Fibroblast of skin of abdomen (primary cell): ENCODE measurements around the gene LGALS4.
"Not testable (repeated sequence)": the region's sequence is repeated elsewhere in the genome, so short reads cannot be mapped to it uniquely, and the experiment has no call there.

Experiments
- DNase-seq: peaks from one replicate; pipeline ENCODE4 v3.0.0-alpha.2; 2013

LGALS4 gene

GRCh38 chr19:38795549-38795948, 17.2 kb downstream of the LGALS4 start:
- no peak for DNase-seq

GRCh38 chr19:38793671-38794070, 19.1 kb downstream of the LGALS4 start:
- no peak for DNase-seq

GRCh38 chr19:38793177-38793576, 19.6 kb downstream of the LGALS4 start:
- peak; percentile 50 for DNase-seq

GRCh38 chr19:38792250-38793111, 20.3 kb downstream of the LGALS4 start:
- DNase-seq: peak; percentile 8

GRCh38 chr19:38791451-38792064, 21.2 kb downstream of the LGALS4 start:
- not testable (repeated sequence) for DNase-seq

- not testable (repeated sequence) for DNase-seq
These were observed 22.0 kb downstream of the LGALS4 start for GRCh38 chr19:38790507-38791403.

GRCh38 chr19:38788478-38789243, 24.1 kb downstream of the LGALS4 start, which contains the start of gene LGALS7B:
LGALS7B (plus strand) TSS chr19:38789200; CDS start chr19:38789227, 27 bp downstream.
- DNase-seq: no peak

GRCh38 chr19:38786572-38787265, 26.0 kb downstream of the LGALS4 start:
- DNase-seq: no peak

GRCh38 chr19:38786061-38786460, 26.7 kb downstream of the LGALS4 start:
- not testable (repeated sequence) for DNase-seq

GRCh38 chr19:38785187-38785699, 27.5 kb downstream of the LGALS4 start:
- no peak for DNase-seq

GRCh38 chr19:38784224-38784623, 28.5 kb downstream of the LGALS4 start:
- DNase-seq: no peak

GRCh38 chr19:38782212-38782611, 30.5 kb downstream of the LGALS4 start:
- DNase-seq: not testable (repeated sequence)

- DNase-seq: no peak
These were observed 31.7 kb downstream of the LGALS4 start for GRCh38 chr19:38781058-38781457.

GRCh38 chr19:38780443-38780842, 32.3 kb downstream of the LGALS4 start:
- DNase-seq: no peak

- DNase-seq: no peak
These were observed 34.0 kb downstream of the LGALS4 start for GRCh38 chr19:38778733-38779132.

GRCh38 chr19:38774181-38774950, 38.4 kb downstream of the LGALS4 start:
- DNase-seq: no peak

- no peak for DNase-seq
These were observed 39.1 kb downstream of the LGALS4 start, which contains the start of gene LGALS7 for GRCh38 chr19:38773469-38774177. LGALS7 (minus strand) TSS chr19:38773517; CDS start chr19:38773492, 25 bp downstream.

GRCh38 chr19:38771569-38771968, 41.2 kb downstream of the LGALS4 start:
- not testable (repeated sequence) for DNase-seq

- not testable (repeated sequence) for DNase-seq
These were observed 41.8 kb downstream of the LGALS4 start for GRCh38 chr19:38770949-38771275.
